Measurements from ENCODE around the gene PTGR2. TPM values are rescaled to one million over a fixed set of nuclear protein-coding genes. Genes with fewer than 3 reads are reported as not detected.
"Not testable (repeated sequence)": the region's sequence is repeated elsewhere in the genome, so short reads cannot be mapped to it uniquely, and the experiment has no call there.

The PTGR2 gene
- total RNA-seq, 4 donors from 2014 or later = 3.3 to 34.6 (median 5.4) TPM

DNA sequence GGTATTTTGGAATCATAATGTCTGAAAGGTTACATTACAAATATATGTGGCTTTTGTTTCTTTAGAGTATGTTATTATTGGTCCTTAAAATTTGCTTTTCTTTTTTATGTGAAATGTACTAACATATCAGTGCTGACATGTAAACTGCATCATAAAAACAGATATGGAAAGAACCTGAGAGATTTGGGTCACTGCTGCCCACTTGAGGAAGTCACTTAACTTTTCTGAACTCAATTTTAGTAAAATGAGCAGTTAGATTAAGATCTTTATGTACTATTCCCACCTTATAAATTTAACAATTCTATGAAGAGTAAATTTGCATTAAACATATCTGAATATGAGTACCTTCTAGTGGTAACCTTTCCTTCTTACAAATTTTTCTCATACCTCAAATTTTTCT, 7.5 kb downstream of the PTGR2 start:
- Histone ChIP-seq H3K27ac (no peak overlapping the region), H3K36me3 (peaks cover 0 to 34% of the 10 kb centered on the region in 2 donors), H3K4me3 (no peak overlapping the region), H3K9me3 (no peaks in the 10 kb centered on the region), H3K4me1 (no peaks in the 10 kb centered on the region), H3K27me3 (no peaks in the 10 kb centered on the region)
- no peak for TF ChIP-seq POLR2AphosphoS5 (IDR thresholded peaks at IDR 0.05)
- TF ChIP-seq, protein P1, sequence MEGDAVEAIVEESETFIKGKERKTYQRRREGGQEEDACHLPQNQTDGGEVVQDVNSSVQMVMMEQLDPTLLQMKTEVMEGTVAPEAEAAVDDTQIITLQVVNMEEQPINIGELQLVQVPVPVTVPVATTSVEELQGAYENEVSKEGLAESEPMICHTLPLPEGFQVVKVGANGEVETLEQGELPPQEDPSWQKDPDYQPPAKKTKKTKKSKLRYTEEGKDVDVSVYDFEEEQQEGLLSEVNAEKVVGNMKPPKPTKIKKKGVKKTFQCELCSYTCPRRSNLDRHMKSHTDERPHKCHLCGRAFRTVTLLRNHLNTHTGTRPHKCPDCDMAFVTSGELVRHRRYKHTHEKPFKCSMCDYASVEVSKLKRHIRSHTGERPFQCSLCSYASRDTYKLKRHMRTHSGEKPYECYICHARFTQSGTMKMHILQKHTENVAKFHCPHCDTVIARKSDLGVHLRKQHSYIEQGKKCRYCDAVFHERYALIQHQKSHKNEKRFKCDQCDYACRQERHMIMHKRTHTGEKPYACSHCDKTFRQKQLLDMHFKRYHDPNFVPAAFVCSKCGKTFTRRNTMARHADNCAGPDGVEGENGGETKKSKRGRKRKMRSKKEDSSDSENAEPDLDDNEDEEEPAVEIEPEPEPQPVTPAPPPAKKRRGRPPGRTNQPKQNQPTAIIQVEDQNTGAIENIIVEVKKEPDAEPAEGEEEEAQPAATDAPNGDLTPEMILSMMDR (IDR thresholded peaks at IDR 0.05) = no peak
- TF ChIP-seq EP300 (IDR thresholded peaks at IDR 0.05) = no peak
- TF ChIP-seq POLR2A (IDR thresholded peaks at IDR 0.05) = no peak
- ATAC-seq = no peak

DNA sequence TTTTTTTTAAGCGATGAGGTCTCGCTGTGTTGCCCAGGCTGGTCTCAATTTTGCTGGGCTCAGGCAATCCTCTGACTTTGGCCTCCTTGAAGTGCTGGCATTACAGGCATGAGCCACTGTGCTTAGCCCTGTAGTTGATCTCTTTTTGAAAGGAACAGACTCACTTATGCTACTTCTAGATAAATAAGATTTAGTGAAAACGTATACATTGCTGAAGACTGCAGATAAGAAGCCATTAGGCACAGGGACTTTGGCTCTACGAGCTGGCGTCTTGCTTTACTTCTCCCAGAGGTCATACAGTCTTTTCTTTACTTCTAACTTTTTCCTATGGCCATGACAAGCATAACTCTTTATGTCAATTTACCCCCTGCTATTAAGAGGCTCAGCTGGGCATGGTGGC, 9.4 kb downstream of the PTGR2 start:
- no peak overlapping the region for H3K27ac ChIP-seq
- TF ChIP-seq POLR2AphosphoS5 (IDR thresholded peaks at IDR 0.05) (no peak), POLR2A (IDR thresholded peaks at IDR 0.05) (no peak), EP300 (IDR thresholded peaks at IDR 0.05) (no peak)
- TF ChIP-seq, protein P1 (IDR thresholded peaks at IDR 0.05) = no peak
- H3K4me3 ChIP-seq = no peak overlapping the region
- no peak for ATAC-seq
- H3K36me3 ChIP-seq = peaks cover 0 to 49% of the 10 kb centered on the region in 2 donors
- H3K9me3 ChIP-seq = no peaks in the 10 kb centered on the region
- no peaks in the 10 kb centered on the region for H3K4me1 ChIP-seq
- H3K27me3 ChIP-seq = no peaks in the 10 kb centered on the region
- 75 to 83% methylated on average over 5 of the region's 5 CpGs for WGBS, 2 donors (ENCODE audit: low coverage in 1 of 2)

DNA sequence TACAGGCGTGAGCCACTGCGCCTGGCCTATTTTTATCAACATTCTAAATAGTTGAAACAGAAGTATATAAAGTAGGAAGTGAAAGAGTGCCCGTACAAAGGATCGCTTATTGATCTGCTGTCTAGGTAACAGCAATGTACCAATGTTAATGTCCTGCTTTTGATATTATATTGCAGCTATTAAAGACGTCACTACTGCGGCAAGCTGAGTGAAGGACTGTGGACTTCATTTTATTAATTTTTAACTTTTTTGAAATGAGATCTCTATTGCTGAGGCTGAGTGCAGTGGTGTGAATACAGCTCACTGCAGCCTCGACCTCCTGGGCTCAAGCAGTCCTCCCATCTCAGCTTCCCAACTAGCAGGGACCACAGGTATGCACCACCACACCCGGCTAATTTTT, 10.8 kb downstream of the PTGR2 start:
- ATAC-seq = no peak
- H3K27ac ChIP-seq = no peak overlapping the region
- 90 to 94% methylated on average over 6 to 8 of the region's 8 CpGs for WGBS, 2 donors (ENCODE audit: low coverage in 1 of 2)
- TF ChIP-seq, protein P1 (IDR thresholded peaks at IDR 0.05) = no peak
- no peak for TF ChIP-seq POLR2AphosphoS5 (IDR thresholded peaks at IDR 0.05)
- no peak for TF ChIP-seq POLR2A (IDR thresholded peaks at IDR 0.05)
- TF ChIP-seq EP300 (IDR thresholded peaks at IDR 0.05) = no peak
- no peaks in the 10 kb centered on the region for H3K27me3 ChIP-seq
- no peaks in the 10 kb centered on the region for H3K9me3 ChIP-seq
- no peak overlapping the region for H3K4me3 ChIP-seq
- no peaks in the 10 kb centered on the region for H3K4me1 ChIP-seq
- peaks cover 0 to 52% of the 10 kb centered on the region in 2 donors for H3K36me3 ChIP-seq

DNA sequence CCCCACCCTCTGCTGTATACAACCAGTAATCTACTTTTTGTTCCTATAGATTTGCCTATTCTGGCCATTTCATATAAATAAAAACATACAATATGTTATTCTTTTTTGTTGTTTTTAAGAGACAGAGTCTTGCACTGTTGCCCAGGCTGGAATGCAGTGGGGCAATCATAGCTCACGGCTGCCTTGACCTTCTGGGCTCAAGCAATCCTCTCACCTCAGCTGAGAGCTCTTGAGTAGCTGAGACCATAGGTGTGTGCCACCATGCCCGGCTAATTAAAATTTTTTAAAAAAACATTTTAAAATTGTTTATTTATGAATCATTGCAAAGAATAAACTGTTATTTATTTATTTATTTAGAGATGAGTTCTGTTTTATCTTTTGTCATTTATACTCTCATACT, 11.6 kb downstream of the PTGR2 start:
- no peak for ATAC-seq
- peaks cover 0 to 52% of the 10 kb centered on the region in 2 donors for H3K36me3 ChIP-seq

DNA sequence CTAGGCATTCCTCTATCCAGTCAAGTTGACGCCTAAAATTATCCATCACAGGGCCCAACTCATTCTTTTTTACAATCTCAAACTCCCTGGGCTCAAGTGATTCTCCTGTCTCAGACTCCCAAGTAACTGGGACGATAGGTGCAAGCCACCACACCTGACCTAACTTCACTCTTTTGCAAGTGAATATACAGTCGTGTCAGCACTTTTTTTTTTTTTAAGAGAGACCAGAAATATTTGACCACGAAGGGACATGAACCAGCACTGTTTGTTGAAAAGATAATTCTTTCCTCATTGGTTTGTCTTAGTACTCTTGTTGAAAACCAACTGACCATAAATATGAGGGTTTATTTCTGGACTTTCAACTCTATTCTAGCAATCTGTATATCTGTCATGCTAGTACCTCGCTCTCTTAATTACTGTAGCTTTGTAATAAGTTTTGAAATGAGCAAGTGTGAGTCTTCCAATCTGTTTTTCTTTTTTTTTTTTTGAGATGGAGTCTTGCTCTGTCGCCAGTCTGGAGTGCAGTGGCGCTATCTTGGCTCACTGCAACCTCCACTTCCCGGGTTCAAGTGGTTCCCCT, 14.0 kb downstream of the PTGR2 start:
- TF ChIP-seq POLR2AphosphoS5 (IDR thresholded peaks at IDR 0.05) = no peak
- TF ChIP-seq EP300 (IDR thresholded peaks at IDR 0.05) = no peak
- no peak for TF ChIP-seq POLR2A (IDR thresholded peaks at IDR 0.05)
- TF ChIP-seq, protein P1 (IDR thresholded peaks at IDR 0.05) = no peak
- Histone ChIP-seq H3K36me3 (peaks cover 0 to 52% of the 10 kb centered on the region in 2 donors), H3K27me3 (no peaks in the 10 kb centered on the region), H3K4me1 (no peaks in the 10 kb centered on the region), H3K27ac (no peak overlapping the region), H3K9me3 (no peaks in the 10 kb centered on the region), H3K4me3 (no peak overlapping the region)
- ATAC-seq = no peak
- WGBS, 2 donors (ENCODE audit: low coverage in 1 of 2) = 87 to 89% methylated on average over 7 to 8 of the region's 8 CpGs

More for the DNA sequence above, 11.6 kb downstream of the PTGR2 start:
- Histone ChIP-seq H3K4me3 (no peak overlapping the region), H3K9me3 (no peaks in the 10 kb centered on the region), H3K4me1 (no peaks in the 10 kb centered on the region), H3K27me3 (no peaks in the 10 kb centered on the region), H3K27ac (no peak overlapping the region)
- TF ChIP-seq, protein P1 (IDR thresholded peaks at IDR 0.05) = no peak
- TF ChIP-seq EP300 (IDR thresholded peaks at IDR 0.05) (no peak), POLR2AphosphoS5 (IDR thresholded peaks at IDR 0.05) (no peak), POLR2A (IDR thresholded peaks at IDR 0.05) (no peak)
- WGBS, 2 donors (ENCODE audit: low coverage in 1 of 2) = 90 to 94% methylated on average over 2 of the region's 2 CpGs

DNA sequence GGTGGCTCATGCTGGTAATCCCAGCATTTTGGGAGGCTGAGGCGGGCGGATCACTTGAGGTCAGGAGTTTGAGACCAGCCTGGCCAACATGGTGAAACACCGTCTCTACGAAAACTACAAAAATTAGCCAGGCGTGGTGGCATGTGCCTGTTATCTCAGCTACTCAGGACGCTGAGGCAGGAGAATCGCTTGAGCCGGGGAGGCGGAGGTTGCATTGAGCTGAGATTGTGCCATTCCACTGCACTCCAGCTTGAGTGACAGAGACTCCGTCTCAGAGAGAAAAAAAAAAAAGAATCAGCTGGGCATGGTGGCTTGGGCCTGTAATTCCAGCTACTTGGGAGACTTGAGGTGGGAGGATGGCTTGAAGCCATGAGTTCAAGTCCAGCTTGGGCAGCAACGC, 18.1 kb downstream of the PTGR2 start:
- WGBS, 2 donors (ENCODE audit: low coverage in 1 of 2) = 91 to 95% methylated on average over 10 to 11 of the region's 11 CpGs
- peaks cover 0 to 33% of the 10 kb centered on the region in 2 donors for H3K36me3 ChIP-seq
- H3K27me3 ChIP-seq, H3K27ac ChIP-seq, H3K9me3 ChIP-seq, ATAC-seq, H3K4me1 ChIP-seq, H3K4me3 ChIP-seq: not testable (repeated sequence)
